Fibroblast of peridontal ligament (primary cell): ENCODE measurements around the gene TRAP1.
"Not testable (repeated sequence)": the region's sequence is repeated elsewhere in the genome, so short reads cannot be mapped to it uniquely, and the experiment has no call there.

Source experiments
- DNase-seq: peaks from one replicate; pipeline ENCODE4 v3.0.0-alpha.2; 2010; ENCODE audit errors: extremely low read depth

TRAP1 gene

DNA sequence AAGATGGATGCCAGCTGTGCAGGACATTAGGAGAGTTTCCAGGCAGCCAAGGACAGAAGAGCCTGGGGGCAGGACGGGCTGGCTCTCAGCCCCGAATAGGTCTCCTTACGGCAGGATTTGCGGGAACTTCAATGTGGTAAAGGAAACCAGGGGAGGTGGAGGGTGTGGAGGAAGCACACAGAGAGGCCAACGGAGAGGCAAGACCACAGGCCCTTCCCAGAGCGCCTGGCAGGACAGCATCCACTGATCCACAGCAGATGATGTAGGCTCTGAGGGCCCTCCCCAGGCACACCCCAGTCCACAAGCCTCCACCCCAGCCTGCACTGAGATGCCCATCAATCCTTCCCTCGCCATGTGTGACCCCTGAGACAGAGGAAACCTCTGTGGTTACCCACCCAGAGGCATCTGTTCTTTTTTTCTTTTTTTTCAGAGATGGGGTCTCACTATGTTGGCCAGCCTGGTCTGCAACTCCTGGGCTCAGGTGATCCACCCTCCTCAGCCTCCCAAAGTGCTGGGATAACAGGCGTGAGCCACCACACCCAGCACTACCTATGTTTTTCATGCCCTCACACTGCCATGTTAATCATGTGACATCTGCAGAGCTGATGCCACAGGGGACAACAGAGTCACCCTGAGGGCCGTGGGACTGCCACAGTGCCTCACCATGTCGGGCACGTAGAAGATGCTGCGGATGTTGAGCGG lies 43.5 kb downstream of the TRAP1 start:
- DNase-seq: no peak

DNA sequence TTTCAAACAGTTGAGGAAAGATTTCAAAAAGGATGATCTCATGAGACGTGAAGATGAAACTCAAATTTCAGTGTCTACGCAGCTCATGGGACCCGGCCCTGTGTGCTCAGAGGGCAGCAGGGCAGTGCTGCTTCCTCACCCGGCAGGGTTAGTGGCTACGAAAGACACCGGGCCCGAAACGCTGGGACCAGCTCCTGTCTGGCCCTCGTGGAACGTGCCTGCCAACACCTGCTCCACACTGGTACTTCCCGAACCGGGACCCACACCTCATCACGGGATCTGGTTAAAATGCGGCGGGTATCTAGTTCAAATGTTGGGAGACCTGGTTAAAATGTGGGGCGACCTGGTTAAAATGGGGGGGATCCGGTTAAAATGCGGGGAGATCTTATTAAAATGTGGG lies 44.1 kb downstream of the TRAP1 start:
- DNase-seq: no peak

DNA sequence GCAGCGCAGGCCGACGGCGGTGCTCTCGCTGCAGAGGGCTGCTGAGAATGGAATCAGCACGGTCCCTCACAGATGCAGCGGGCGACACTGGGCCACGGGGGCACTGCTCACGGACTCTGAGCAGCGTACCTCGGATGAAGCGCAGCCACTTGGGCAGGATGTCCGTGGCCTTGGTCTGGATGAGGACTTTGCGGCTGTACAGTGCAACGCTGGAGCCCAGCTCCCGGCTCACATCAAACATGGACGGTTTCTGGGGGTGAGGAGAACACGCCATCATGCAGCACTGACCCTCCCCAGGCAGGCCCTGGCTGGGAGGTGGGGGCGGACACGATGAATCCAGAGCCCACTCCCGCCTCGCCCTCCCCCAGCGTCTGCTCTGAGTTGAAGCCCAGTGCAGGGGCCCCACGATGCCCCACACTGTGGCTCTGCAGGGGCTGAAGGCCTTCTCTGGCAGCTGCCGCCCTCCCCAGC lies 44.7 kb downstream of the TRAP1 start:
- no peak for DNase-seq

GRCh38 chr16:3671424-3671823 lies 45.9 kb downstream of the TRAP1 start:
- no peak for DNase-seq

GRCh38 chr16:3670711-3671110 lies 46.6 kb downstream of the TRAP1 start:
- no peak for DNase-seq

DNA sequence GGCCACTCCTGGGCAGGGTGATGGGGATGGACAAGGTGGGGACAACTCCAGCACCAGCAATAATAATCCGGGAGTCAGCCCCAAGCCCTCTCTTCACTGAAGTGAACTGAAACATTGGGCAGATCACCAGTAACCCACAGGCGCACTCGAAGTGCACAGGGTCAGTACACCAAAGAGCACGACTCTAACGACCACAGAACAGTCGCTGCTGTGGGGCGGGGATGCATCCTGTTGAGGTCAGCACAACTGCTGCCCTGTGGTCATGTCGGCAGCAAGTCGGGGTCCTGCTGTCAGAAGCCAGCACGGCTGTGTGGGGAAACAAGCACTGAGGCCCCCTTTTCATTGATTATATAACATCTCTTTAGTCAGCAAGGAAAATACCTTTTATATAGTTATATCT lies 48.2 kb downstream of the TRAP1 start:
- no peak for DNase-seq

- DNase-seq: no peak
These were observed 48.7 kb downstream of the TRAP1 start for GRCh38 chr16:3668626-3669025.

- DNase-seq: no peak
These were observed 51.8 kb downstream of the TRAP1 start for GRCh38 chr16:3665508-3665907.

GRCh38 chr16:3664187-3664896 lies 53.0 kb downstream of the TRAP1 start:
- DNase-seq: no peak

GRCh38 chr16:3662601-3663000 lies 54.7 kb downstream of the TRAP1 start:
- no peak for DNase-seq

DNA sequence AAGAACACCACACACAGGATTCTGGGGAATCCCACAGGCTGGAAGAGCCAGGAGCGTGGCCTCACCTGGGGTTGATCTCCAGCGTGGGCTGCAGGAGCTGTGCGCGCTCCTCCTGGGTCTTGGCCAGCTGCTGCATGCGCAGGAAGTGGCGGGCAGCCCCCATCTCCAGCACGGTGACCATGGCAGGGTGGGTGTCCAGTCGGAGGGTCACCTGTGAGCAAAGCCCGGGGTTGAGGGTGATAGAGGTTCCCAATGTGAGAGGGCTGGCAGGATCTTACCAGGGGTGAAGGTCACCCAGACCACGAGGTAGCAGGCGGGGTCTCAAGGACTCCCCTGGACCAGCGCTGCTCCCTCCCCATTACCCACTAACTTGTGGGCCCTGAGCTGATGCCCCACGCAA lies 55.4 kb downstream of the TRAP1 start:
- no peak for DNase-seq

DNA sequence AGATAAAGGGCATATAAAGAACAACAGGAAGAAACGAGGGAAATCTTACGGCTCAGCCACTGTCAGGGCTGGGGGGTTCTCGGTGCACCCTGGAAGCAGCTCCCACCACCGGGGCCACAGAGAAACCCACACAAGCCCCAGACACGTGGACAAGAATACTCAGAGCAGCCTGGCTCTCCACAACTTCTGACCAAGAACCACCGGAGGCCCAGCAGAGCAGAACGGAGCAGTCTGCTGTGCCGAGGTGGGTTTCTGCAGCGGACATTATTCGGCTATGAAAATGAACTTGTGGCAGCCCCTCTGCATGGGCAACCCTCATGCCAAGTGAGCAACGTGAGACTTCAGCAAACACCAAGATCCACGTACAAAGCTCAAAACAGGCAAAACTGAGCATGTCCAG lies 56.0 kb downstream of the TRAP1 start:
- no peak for DNase-seq

DNA sequence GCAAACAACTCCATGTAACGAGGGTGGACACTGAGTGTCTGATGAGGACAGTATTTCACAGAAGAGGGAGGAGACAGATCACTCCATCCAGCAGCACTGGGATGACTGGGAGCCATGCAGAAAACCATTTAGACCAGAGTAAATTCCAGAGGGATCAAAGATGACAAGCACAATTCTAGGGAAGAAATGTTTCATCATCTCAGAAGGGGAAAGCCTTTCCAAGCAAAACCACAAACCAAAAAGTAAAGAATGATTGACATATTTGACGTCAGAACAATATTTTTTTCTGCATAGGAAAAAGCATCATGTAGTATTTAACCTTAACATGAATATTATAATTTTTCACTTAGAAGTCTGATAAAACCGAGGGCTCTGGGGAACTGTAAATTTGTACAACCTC lies 58.1 kb downstream of the TRAP1 start:
- peak; percentile 80 for DNase-seq

- DNase-seq: no peak
These were observed 60.5 kb downstream of the TRAP1 start for GRCh38 chr16:3656491-3657468.

DNA sequence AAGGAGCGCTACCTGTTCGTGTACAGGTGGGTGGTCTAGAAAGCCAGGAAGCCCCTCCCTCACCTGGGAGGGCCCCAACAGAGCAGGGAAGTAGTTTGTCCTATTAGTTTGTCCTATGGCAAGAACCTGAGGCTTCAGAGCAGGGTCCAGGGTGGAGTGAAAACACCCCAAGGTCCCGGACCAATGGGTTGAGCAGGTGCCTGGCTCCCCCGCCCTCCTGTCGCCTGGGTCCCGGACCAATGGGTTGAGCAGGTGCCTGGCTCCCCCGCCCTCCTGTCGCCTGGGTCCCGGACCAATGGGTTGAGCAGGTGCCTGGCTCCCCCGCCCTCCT lies 61.2 kb downstream of the TRAP1 start:
- not testable (repeated sequence) for DNase-seq

GRCh38 chr16:3655396-3656159 lies 61.7 kb downstream of the TRAP1 start:
- DNase-seq: no peak

DNA sequence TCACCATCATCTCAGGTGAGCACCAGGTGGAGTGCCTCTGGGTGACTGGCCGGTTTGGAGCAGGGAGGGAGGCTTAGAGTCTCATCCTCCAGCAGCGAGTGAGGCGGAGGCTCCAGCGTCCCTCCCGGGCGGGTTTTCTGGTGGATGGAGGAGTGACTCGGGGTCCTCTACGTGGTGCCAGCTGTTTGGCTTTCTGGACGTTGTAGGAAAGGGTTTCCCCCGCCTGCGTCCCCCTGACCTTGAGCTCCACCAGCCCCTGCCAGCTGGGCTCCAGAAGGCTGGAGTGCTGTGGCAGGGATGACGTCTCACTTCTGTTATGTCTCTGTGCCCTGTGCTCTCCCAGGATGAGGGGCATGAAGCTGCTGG lies 62.3 kb downstream of the TRAP1 start:
- no peak for DNase-seq

DNA sequence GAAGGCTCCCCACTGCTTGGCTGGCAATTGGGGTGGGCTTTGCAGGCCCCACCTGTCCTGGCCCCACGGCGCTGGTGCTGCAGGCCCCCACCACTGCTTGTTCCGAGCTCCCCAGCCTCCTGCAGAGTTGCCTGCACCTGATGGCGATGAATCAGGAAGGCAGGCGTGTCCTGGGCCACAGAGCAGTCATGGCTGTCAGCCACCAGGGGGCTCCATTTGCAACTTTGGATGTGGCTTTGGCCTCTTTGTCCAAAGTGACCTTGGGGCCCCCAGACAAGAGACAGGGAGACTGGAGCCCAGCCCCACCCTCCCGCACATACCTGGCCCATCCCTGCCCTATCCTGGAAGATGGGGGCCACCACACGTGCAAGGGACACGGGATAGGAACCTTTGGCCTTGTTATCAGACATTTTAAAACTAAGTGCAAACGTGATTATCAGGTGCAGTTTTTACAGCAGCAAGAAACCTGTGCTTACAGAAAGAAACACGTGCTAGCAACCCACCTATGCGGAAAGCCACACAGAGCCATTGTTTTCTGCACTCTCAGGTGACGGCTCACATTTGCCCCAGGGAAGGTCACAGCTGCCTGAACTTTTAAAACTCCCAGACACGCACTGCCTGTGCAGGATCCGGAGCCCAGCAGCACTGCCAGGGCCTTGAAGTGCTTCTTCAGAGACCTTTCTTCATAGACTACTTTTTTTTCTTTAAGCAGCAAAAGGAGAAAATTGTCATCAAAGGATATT lies 62.9 kb downstream of the TRAP1 start, which contains the start of gene DNASE1:
DNASE1 (plus strand) TSS at position 443 of the 743 bp plus-strand sequence. CDS start 683 bp downstream, outside the sequence.
- DNase-seq: peak; percentile 31

GRCh38 chr16:3652373-3653195 lies 64.7 kb downstream of the TRAP1 start:
- no peak for DNase-seq
